Osteocyte (in vitro differentiated cells): ENCODE measurements around the gene TACC2. TPM values are rescaled to one million over a fixed set of nuclear protein-coding genes. Genes with fewer than 3 reads are reported as not detected.
"Not testable (repeated sequence)": the region's sequence is repeated elsewhere in the genome, so short reads cannot be mapped to it uniquely, and the experiment has no call there.

ENCODE experiments used
- DNase-seq: peaks from one replicate; pipeline ENCODE4 v3.0.0; 2021; ENCODE audit warnings: mixed read lengths; ENCODE audit not compliant: unreplicated experiment; ENCODE audit errors: extremely low spot score
- H3K27ac Mint-ChIP-seq: one replicate; pipeline ENCODE4 v1.8.0; 2021; ENCODE audit warnings: mild to moderate bottlenecking, mixed read lengths; ENCODE audit not compliant: unreplicated experiment
- H3K27me3 Mint-ChIP-seq: one replicate; pipeline ENCODE4 v1.8.0; 2021; ENCODE audit warnings: mixed read lengths; ENCODE audit not compliant: unreplicated experiment
- H3K36me3 Mint-ChIP-seq: one replicate; pipeline ENCODE4 v1.8.0; 2021; ENCODE audit warnings: mixed read lengths; ENCODE audit not compliant: unreplicated experiment
- H3K4me1 Mint-ChIP-seq: one replicate; pipeline ENCODE4 v1.8.0; 2021; ENCODE audit warnings: mixed read lengths; ENCODE audit not compliant: unreplicated experiment
- H3K4me3 Mint-ChIP-seq: one replicate; pipeline ENCODE4 v1.8.0; 2021; ENCODE audit warnings: mild to moderate bottlenecking, moderate library complexity, mixed read lengths; ENCODE audit not compliant: unreplicated experiment
- H3K9me3 Mint-ChIP-seq: one replicate; pipeline ENCODE4 v1.8.0; 2021; ENCODE audit warnings: mixed read lengths; ENCODE audit not compliant: unreplicated experiment
- total RNA-seq: library from RNA; stranded (reverse); gene quantifications from 2 replicates; pipeline ENCODE4 v1.2.1, GENCODE V29; 2021
- TF ChIP-seq, protein P1 (sequence below): fragments of 200-600 bp; sonication (generic); IDR thresholded peaks from 2 replicates; pipeline ENCODE4 v1.5.0; 2021; ENCODE audit warnings: antibody characterized with exemption, mild to moderate bottlenecking, moderate library complexity

The TACC2 gene
- total RNA-seq, 1 donor from 2014 or later, result 64.2 TPM

DNA sequence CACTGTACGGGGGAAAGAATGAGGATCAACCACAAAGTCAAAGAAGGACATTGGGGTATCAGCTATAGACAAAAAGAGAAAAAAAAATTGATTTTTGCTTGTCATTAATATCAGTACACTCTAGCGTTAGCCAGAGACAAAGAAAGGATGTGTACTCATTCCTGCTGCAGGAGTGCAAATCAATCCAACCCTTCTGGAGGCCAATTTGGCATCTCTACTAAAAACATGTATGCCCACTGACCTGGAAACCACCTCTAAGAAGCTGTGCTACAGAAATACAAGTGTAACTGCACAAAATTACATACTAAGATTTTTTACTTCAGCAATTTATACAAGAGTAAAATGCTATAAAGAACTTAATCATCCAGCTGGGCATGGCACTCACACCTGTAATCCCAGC, 27.5 kb upstream of the TACC2 start:
- Mint-ChIP-seq H3K36me3 (peaks cover 26% of the 10 kb centered on the region), H3K4me3 (no peak overlapping the region), H3K4me1 (no peaks in the 10 kb centered on the region), H3K27me3 (no peaks in the 10 kb centered on the region), H3K9me3 (no peaks in the 10 kb centered on the region), H3K27ac (no peak overlapping the region)
- DNase-seq, result no peak
- TF ChIP-seq, protein P1, sequence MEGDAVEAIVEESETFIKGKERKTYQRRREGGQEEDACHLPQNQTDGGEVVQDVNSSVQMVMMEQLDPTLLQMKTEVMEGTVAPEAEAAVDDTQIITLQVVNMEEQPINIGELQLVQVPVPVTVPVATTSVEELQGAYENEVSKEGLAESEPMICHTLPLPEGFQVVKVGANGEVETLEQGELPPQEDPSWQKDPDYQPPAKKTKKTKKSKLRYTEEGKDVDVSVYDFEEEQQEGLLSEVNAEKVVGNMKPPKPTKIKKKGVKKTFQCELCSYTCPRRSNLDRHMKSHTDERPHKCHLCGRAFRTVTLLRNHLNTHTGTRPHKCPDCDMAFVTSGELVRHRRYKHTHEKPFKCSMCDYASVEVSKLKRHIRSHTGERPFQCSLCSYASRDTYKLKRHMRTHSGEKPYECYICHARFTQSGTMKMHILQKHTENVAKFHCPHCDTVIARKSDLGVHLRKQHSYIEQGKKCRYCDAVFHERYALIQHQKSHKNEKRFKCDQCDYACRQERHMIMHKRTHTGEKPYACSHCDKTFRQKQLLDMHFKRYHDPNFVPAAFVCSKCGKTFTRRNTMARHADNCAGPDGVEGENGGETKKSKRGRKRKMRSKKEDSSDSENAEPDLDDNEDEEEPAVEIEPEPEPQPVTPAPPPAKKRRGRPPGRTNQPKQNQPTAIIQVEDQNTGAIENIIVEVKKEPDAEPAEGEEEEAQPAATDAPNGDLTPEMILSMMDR, result no peak

- H3K4me1 Mint-ChIP-seq, result no peaks in the 10 kb centered on the region
- no peaks in the 10 kb centered on the region for H3K9me3 Mint-ChIP-seq
- H3K27me3 Mint-ChIP-seq, result no peaks in the 10 kb centered on the region
- no peak for DNase-seq
- TF ChIP-seq, protein P1, result no peak
- peaks cover 24% of the 10 kb centered on the region for H3K36me3 Mint-ChIP-seq
- H3K4me3 Mint-ChIP-seq, result no peak overlapping the region
- H3K27ac Mint-ChIP-seq, result no peak overlapping the region
These were observed 23.0 kb upstream of the TACC2 start for GRCh38 chr10:121965996-121966395.

GRCh38 chr10:121969086-121969485, 19.9 kb upstream of the TACC2 start:
- not testable (repeated sequence) for DNase-seq, H3K27me3 Mint-ChIP-seq, H3K9me3 Mint-ChIP-seq, H3K4me3 Mint-ChIP-seq, H3K27ac Mint-ChIP-seq
- Mint-ChIP-seq H3K4me1 (peaks cover 14% of the 10 kb centered on the region), H3K36me3 (peaks cover 22% of the 10 kb centered on the region)

DNA sequence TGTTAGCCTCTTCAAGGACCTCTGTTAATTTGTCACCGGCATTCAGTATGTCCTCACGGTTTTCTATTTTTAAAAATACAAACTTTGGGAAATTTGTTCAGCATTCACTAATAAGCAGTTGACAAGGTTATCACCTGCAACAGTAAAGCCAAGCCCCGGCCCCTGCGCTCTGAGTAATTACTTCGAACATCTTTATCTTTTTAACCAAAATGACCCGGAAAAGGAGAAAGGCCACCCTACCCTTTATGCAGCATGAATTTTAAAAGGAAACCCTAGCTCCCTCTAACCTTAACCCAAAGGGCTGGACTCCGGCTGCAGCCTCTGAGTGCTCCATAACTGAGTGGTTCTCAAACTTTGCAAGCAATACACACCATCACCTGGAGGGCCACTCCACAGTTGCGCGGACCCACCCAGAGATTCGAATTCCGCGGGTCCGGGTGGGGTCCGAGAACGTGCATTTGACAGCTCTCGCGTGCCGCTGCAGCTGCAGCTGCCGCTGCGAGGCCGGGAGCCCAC, 14.9 kb upstream of the TACC2 start:
- peak overlapping the region; percentile 80 for H3K4me3 Mint-ChIP-seq
- H3K27ac Mint-ChIP-seq, result peak overlapping the region; percentile 47
- DNase-seq, result no peak
- H3K36me3 Mint-ChIP-seq, result peaks cover 5% of the 10 kb centered on the region
- peaks cover 15% of the 10 kb centered on the region for H3K4me1 Mint-ChIP-seq
- no peaks in the 10 kb centered on the region for H3K27me3 Mint-ChIP-seq
- H3K9me3 Mint-ChIP-seq, result no peaks in the 10 kb centered on the region
- TF ChIP-seq, protein P1, result no peak

DNA sequence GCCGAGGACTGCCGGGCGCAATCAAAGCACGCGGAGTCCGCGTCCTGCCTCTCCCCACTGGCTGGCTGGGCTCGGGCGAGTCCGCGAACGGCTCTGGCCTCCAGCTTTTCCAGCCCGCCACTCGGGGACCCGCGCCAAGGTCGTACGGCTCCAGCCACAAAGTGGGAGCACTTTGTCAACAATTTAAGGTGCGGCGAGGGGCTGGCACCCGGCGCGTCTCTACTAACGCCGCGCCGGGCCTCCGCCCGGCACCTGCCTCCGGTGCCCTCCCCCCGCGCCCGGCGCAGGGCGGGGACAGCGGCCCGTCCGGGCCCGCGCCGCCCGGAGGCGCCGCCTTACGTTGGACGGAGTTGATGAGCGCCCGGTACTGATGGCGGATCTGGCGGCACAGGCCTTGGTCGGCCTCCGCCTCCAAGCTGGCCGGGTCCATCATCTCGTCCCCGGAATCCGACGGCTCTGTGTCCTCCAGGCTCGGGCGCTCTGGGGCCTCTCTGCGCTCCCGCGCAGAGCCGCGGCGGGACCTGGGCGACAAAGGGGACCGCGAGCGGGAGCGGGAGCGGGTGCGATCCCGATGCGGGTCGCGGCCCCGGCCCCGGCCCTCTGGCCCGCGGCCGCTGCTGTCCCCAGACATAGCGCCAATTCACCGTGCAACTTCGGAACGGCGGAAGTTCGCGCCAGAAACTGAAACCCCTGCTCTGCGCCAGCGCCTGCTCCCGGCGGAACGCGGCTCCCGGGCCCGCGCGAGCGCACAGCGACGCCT, 14.2 kb upstream of the TACC2 start, which contains the start of gene NSMCE4A:
TSS of gene NSMCE4A (minus strand) at position 683 of the 760 bp plus-strand sequence. CDS start at position 631, 52 bp downstream.
- H3K27ac Mint-ChIP-seq, result peak within 1 kb of the TSS; percentile 47
- H3K27me3 Mint-ChIP-seq, result no peaks in the 10 kb centered on the region
- TF ChIP-seq, protein P1, result peak; percentile 79
- peaks cover 15% of the 10 kb centered on the region for H3K4me1 Mint-ChIP-seq
- peak; percentile 92 for DNase-seq
- H3K4me3 Mint-ChIP-seq, result peak within 1 kb of the TSS; percentile 80
- peaks cover 5% of the 10 kb centered on the region for H3K36me3 Mint-ChIP-seq
- H3K9me3 Mint-ChIP-seq, result no peaks in the 10 kb centered on the region
